NCI-H2227 treated with DMSO at 0.1 percent for 48 hours (cell line): ENCODE measurements around the gene SLC7A5.
"Not testable (repeated sequence)": the region's sequence is repeated elsewhere in the genome, so short reads cannot be mapped to it uniquely, and the experiment has no call there.

Source experiments
- DNase-seq: peaks from one replicate; lab custom pipeline; 2025; lab: John Stamatoyannopoulos, UW

The SLC7A5 gene

DNA sequence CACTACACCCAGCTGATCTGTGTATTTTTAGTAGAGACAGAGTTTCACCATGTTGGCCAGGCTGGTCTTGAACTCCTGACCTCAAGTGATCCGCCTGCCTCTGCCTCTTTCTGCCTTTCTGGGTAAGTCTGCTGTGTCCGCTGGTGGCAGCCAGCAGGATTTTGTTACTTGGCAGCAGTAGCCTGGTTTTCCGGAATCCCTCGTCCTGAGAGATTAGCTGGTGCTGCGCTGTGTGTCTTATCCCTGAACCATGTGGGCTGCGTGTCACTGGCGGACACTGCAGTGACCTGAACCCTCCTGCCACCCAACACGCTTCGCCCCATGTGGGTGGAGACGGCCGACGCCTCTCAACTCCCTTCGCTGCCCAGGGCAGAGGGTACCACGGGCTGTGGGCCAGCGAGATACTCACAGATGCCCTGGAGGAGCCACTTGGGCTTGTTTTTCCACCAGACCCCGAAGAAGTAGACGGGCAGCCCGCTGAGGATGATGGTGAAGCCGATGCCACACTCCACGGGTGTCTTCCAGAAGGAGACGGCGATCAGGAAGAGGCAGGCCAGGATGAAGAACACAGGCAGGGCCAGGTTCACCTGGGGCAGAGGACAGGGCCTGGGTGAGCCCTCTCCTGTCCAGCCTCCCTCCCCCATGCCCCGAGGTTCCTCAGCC is 35.2 kb downstream of the SLC7A5 start:
- no peak for DNase-seq

DNA sequence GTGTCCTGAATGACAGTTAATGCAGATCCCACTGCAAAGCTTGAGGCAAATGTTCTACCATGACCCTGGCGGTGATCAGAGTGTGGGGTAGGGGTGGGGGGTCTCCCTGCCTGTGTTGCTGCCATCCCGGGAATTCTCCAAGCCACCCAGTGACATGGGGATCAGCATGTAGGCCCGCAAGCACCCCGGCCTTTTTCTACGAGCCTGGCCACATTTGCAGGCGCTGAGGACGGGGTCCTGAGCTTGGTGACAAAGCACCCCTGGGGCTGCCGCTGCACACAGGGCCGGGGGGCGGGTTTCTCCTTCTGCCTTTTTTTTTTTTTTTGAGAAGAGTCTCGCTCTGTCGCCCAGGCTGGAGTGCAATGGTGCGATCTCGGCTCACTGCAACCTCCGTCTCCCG is 35.8 kb downstream of the SLC7A5 start:
- DNase-seq: no peak

DNA sequence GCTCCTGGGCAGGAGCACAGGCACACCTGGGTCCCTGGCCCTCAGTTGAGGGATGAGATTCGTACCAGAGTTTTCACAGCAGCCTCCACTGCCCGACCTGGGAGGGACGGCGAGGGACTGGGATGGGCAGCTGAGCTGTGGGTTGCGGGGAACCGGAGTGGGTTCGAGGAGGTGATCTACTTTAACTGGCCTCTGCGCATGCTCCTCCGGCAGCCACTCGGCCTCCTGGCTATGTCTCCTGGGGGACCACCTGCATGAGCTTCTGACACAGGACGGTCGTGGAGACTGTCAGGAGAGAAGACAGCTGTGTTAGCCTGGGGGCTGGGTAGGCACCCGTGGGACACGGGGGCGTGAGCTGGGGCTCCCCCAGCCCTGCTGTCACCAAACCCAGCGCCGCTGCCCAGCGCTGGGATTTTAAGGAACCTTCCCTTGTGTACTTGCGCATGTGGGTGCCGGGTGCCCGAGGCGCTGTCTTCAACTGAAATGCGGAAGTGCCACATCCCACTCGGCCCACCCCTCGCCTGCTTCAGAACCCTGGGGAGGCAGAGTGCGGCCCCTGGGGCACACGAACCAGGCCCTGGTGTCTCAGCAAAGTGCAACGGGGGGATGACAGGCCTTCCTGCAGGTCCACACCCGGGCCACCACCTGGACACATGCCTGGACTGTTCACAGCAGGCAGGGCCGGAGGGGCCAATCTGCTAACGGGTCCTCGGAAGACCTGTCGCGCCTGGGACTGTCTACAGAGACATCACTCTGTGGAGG is 36.4 kb downstream of the SLC7A5 start:
- DNase-seq: no peak

DNA sequence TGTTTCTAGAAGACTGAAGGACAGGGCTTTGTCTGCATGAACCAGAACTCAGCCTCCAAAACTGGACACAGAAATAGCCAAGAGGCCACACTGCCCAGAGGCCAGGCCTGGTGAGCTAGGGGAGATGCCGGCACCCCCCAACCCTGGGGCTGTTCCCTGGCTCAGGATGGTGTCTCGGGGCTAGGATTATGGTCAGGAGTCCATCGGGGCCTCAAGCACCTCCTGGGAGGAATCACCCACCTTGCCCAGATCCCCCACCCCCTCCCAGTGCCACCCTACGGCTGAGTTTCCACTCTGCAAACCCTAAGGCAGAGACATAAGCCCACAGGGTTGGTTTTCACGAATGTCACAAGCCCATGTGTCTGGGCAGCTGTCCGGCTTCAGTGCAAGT is 37.2 kb downstream of the SLC7A5 start:
- no peak for DNase-seq

DNA sequence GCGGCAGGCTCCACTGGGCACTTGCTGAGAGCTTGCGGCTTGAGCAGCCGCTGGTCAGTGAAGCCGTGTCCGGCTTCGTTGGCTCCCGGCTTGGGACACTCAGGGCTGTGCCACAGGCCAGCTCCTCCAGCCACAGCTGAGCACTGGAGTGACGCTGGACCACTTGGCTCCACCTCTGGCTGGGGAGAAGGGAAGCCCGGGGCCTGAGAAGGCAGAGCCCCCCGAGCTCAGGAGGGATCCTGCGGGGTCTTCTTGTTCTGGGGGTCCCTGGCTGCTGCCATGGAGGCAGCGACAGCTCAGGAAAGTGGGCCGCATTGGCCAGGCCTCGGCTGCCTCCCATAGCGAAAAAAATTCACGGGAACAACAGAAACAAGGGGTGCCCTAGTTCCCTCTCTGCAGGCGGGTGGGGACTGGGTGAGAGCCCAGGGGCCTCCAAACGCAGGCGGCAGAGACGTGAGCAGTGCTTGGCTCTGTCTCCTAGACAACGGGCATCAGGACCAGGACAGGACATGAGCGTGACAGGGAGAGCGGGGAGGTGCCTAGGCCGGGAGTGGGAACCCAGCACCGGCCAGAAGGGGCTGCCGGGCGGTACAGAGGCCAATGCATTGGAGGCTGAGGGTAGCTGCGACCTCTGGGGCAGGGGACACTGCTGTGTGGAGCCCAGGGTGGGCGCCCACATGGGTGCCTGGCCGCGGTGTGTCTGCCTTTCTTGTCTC is 37.7 kb downstream of the SLC7A5 start:
- no peak for DNase-seq

DNA sequence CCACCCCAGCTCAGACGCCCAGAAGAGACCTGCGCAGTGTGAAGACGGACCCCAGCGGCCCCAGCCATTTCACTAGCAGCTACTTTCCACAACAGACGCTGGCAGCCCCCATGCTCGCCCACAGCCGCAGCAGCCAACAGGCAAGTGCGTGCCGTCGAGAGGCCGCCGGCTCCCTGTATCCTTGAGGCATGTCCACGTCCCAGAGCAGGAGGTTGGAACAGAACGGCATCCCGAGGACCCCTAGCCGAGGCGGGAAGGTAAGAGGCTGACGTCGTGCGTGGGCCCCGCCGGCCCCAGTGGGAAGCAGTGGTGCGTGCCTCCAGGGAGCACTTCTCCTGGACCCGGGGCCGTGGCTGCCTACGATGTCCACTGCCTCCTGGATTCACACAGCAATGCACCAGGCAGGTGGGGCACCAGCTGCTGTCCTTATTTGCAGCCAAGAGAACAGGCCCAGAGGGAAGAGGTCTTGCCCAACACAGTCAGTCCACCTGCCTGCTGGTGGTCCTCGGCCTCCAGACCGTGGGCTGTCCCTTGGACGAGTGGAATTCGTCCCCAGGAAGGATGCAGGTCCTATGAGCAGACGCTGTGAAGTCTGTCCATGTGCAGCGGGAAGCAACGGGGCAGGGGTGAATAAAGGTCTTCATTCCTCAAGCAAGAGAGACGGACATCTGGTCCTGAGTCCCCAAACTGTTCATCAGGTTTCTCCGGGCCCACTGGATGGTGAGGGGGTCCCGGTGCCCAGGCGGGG is 38.5 kb downstream of the SLC7A5 start:
- no peak for DNase-seq

DNA sequence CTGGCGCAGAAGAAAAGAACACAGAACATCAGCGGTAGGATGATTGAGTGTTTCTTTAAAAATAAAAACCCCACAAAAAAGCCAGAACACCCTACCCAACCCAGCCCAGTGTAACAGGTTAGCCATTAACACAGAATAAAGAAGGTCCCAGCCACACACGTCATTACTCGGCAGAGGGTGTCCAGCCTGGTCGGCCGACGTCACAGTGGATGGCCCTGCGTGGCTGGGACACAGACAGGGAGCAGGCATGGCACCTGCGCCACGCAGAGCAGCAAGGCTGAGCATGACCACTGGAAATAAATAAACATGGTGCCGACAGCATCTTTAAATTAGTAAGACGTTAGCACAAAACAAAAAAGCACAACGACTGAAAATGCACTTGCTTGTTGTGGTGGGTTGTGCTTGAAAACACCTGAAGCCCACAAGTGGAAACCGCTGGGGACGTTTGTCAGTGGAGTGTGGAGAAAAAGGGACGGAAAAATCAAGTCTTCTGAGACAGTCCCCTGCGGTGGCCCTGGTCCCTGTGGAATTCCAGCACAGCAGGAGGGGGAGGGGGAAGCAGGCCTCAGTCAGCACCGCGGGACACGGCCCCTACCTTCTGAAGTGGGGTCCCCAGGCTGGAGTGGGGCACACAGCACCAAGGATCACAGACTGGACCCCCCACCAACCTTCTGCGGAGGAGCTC is 39.2 kb downstream of the SLC7A5 start:
- no peak for DNase-seq

DNA sequence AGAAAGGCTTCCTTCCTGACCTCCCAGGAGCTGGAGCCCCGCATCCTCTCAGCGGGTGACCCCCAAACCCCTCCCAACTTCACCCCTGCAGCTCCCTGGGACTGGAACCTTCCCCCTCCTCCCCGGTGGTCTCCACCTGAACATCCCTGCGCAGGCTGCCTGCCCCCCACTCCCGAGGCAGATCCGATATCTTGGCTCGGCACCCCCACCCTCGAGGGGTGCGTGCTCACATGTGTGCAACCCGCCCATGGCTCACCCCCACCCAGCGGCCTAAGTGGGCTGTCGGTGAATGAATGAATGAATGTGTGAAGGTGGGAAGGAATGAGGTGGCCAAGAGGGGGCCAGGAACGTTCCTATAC is 39.7 kb downstream of the SLC7A5 start:
- no peak for DNase-seq

DNA sequence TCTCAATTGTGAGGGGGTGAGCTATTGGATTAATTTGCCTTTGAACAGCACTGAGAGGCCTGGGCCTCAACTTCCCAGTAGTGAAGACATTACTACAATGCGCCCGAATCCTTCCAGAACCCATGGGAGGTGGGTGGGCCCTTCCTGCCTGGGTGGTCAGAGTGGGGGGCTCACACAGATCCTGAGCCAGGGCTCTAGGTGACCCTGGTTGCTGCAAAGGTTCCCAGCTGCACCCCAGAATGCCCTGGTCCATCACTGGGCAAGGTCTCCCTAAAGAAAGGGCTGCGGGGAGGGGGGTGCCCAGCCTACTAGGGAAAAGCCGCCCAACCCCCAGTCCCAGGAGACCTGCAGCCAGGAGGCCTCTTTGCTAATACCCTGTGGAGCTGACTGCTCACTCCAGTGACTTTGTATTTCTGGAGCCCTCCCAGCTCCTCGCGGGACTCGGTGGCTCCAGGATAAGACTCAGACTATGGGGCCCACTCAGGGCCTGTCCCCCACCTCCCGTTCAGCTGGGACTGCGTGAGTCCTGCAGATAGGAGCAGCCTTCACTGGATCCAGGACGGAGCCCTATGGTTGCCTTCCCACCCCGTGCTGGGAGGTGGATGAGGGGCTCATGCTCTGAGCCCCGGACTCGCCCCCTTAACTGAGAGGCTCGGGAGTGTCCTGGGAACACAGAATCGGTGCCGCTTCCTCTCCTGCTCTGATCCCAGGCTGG is 40.2 kb downstream of the SLC7A5 start:
- no peak for DNase-seq

DNA sequence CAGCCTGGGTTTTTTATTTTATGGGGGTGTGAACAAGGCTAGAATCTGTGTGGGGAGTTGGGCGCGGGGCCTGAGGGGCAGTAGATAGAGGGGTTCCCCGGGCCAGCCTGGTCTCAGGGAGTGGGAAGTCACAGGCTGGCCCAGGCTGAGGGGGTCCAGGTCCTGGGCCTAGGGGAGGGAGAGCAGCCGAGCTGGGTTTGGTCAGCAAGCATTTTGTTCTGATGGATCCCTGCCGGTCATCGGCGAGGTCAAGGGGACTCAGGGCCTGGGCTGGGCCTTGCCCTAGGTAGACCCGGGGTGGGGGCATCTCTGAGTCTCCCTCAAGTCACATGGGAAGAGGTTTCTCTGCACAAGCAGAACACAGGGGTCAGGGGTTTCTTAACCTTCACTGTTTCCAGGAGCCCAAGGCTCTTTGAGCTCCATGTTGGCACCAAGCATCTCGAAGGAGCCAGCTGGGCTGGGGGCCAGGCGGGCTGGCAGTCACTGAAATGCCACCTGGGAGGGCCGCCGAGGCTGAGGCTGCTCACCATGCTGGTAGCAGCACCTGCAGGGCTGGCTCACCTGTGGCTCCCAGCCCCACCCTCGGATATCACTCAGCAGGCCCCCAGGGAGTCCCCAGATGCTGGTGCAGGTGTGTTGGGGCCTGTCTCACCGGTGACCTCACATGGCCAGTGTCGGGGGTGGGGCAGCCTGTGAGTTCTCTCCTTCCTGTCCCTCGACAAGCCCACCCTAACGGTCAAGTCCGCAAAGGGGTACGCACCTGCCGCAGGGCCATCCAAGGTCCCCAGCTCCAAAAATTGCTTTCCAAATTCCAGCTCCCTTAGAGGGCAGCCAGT is 41.0 kb downstream of the SLC7A5 start:
- no peak for DNase-seq

DNA sequence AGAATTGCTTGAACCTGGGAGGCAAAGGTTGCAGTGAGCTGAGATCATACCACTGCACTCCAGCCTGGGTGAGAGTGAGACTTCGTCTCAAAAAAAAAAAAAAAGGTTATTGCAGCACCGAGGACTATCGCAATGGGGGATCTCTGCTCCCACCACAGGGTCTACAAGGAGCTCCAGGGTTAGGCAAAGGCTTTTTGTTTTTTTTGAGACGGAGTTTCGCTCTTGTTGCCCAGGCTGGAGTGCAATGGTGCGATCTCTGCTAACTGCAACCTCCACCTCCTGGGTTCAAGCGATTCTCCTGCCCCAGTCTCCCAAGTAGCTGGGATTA is 41.8 kb downstream of the SLC7A5 start:
- not testable (repeated sequence) for DNase-seq

DNA sequence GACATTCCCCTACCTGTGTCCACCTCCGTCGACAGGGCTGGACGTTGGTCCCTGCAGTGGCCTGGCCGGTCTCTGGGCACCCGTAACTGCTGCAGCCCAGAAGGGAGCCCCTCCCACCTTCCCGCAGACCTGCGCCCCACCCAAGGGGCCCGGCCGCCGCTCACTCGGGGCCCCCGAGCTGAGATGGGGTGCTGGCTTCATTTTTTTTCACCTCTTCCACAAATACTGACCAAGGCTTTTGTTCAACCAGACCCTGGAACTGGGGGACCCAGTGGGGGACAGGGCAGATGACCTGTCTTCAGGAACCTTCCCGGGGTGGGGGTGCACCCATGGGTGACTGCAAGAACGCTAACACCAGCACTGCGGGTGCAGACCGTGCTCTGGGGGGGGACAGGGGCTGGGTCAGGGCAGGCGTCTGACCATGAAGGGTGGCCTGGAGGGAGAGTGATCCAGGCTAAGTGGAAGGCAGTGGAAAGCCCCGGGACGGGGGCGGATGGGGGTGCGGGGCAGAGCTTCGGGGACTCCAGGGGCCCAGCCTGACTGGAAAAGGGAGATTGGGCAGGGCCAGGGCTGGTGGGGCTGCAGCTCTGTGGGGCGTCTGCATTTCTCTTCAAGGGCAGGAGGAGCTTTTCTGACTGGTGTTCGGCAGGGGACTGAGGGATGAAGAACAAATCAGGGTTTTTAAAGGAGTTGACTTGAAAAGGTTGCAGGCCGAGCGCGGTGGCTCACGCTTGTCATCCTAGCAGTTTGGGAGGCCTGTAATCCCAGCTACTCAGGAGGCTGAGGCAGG is 42.3 kb downstream of the SLC7A5 start:
- no peak for DNase-seq

DNA sequence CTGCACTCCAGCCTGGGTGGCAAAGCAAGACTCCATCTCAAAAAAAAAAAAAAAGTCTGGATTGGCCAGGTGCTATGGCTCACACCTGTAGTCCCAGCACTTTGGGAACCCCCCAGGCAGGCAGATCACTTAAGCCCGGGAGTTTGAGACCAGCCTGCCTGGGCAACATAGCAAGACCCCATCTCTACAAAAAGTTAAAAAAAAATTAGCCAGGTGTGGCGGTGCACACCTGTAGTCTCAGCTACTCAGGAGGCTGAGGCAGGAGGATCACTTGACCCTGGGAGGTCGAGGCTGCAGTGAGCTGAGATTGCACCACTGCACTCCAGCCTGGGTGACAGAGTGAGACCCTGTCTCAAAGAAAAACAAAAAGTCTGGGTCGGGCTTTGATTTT is 42.9 kb downstream of the SLC7A5 start:
- DNase-seq: not testable (repeated sequence)

DNA sequence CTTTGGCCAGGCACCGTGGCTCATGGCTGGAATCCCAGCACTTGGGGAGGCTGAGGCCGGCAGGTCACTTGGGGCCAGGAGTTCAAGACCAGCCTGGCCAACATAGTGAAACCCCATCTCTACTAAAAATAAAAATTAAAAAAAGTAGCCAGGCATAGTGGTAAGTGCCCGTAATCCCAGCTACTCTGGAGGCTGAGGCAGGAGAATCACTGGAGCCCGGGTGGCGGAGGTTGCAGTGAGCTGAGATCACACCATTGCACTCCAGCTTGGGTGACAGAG is 43.5 kb downstream of the SLC7A5 start:
- not testable (repeated sequence) for DNase-seq

DNA sequence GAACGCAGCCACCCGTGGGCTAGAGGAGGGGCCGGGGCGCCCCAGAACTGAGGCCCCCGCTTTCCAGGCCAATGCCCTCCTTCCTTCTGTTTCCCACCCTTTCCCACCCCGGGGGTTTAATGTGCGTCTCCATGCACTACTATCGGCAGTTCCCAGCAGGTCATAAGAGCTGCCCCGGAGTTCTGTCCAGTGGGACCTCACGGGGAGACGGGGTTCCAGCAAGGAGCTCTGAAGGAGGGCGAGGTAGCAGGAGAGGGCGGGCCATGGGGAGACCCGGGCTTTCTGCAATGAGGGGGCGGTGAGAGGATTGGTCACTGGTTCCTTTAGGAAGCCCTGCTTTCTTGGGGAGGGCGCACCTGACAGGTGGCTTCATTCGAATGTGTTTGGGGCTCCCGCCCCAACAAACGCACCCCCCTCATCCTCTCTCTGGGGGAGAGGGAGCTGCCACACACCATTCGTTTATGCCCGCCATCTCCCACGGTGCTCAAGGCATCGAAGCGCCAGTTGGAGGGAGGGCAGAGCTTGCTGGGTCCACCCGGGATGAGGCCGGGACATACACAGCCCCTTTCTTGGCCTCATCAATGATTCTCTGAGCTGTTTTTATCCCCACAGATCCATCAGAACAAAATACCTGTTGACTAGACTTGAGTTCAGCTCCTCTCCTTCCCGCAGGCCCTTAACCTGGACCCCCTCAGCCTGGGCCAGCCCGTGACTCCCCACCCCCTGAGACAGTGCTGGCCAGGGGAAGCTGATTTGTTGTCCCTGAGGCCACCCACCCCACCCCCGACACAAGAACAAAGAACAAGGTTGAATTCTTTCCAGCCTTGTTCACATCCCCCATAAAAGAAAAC is 44.1 kb downstream of the SLC7A5 start:
- no peak for DNase-seq

DNA sequence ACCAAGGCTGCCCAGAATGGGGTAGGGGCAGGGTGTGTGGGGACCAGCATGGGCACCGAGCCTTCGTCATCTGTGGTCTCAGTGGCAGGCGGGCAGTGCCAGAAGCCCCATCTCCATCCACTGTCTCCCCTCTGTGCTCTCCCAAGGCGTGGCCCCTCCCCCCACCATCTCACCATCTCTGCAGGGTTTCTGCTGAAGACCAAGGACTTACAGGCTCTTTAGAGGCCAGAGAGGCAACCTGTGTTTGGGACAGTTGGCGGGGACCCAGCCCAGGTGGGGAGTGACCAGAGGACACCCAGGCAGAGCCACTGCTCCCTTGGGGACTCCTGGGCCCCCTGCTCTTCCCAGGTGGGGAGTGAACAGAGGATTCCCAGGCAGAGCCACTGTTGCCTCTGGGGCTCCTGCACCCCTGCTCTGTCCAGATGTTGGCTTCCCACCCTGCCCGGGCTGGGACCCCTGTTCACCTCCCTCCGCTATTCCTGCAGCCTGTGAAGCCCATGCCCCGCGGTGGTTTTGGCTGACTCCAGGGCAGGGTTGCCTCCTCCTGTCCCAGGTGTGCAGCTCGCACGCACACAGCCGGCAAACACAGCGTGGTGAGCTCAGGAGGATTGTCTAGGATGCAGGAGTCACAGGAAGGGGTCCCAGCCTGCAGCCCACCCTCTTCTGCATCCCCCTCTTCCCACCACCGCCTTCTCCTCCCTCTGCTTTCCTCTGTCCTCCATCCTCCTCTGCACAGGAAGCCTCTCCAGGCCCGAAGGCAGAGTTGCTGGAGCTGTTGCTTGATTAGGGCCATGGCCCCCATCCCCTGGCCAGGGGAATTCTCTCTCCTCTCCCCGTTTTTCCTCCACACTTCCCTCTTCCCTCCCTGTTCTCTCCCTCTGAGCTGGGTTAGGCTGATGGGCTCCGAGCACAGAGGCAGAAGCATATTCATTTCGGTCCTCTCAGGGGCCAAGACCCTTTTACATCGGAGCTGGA is 45.0 kb downstream of the SLC7A5 start:
- DNase-seq: no peak

DNA sequence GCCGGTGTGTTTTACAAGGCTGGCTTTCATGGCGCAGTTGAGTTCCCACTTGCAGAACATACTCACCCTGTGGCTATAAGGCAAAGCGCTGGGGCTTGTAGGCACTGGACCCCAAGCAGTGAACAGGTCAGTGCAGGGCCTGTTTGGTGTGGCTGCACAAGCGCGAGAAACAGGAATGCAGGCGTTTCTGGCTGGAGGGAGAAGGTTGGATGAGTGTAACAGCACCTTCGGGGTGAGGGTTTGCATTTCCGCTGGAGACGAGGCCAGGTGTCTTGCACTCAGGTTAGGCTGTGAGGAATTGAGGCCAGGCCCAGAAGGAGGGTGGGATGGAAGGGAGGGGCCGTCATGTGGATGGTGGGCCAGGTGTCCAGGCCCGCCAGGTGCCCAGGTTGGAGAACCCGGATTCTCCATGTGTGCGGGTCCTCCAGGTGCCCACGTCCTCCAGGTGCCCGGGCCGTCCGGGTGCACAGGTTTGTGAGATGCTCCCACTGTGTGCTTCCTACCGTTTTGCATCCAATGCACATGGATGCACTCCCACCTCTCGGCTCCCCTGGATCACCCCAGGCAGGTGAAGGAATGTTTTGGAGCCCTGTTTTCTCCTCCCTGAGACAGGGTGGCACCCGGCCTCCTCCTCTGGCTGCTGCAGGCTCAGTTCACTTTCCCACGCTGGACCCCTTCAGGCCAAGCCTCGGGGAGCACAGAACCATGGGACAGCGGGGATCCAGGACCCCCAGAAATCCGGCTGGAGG is 46.0 kb downstream of the SLC7A5 start:
- no peak for DNase-seq
